Measurements from ENCODE around the gene LRRC8D. TPM values are rescaled to one million over a fixed set of nuclear protein-coding genes. Genes with fewer than 3 reads are reported as not detected.

LRRC8D gene
- total and polyA plus RNA-seq, 9 of the 15 experiments (the other 6 are each of a cell fraction or from before 2014, with no cell fraction given): 3.4 to 53.9 (median 15.9) TPM

DNA sequence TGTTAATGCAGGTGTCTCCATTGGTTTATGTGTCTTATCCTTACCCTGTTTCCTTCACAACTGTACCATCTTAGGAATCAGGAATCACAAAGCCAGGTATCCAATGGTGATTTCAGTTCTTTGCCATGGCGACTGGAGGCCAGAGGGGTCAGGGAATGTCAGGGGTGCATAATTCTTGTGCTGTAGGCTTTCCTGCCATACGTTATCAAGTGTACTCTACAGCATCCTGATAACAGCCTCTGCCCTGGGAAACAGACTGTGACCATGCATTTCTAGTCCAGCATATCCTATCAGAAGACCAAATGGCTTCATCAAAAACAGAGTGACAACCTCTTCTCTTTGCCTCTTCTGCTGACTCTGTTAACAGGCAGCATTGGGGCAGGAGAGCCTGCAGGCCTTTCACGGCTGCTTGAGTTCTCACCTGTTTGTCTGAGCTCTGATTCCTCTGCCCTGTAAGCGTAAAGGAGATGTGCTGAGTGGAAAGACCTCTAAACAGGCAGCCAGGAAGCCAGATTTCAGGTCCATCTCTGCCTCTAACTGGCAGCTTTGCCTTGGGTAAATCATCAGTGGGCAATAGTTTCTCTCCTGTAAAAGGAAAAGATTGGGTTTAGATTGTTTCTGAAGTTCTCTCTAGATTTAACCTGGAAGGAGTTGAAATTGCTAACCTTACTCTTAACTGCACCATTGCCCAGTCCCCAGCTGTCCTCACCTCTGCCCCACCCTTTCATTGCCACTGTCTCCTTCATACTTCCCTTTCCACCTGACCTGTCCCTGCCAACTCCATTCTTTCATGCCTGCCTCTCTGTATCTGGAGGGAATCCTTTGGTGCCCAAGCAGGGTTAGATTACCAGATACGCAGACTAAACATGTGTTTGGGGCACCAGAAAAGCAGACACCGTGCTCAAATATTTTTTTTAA, 80.2 kb downstream of the LRRC8D start (continued):
- TF ChIP-seq, protein P1, sequence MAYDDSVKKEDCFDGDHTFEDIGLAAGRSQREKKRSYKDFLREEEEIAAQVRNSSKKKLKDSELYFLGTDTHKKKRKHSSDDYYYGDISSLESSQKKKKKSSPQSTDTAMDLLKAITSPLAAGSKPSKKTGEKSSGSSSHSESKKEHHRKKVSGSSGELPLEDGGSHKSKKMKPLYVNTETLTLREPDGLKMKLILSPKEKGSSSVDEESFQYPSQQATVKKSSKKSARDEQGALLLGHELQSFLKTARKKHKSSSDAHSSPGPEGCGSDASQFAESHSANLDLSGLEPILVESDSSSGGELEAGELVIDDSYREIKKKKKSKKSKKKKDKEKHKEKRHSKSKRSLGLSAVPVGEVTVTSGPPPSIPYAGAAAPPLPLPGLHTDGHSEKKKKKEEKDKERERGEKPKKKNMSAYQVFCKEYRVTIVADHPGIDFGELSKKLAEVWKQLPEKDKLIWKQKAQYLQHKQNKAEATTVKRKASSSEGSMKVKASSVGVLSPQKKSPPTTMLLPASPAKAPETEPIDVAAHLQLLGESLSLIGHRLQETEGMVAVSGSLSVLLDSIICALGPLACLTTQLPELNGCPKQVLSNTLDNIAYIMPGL (CRISPR knock-in tag; IDR thresholded peaks at IDR 0.05): no peak
- TF ChIP-seq ZNF589 (CRISPR knock-in tag; IDR thresholded peaks at IDR 0.05; ENCODE audit: low read depth) (no peak), CBX2 (IDR thresholded peaks at IDR 0.05; ENCODE audit: insufficient read depth, low read length, poor library complexity, severe bottlenecking) (no peak), MCM2 (IDR thresholded peaks at IDR 0.05; ENCODE audit: low read depth) (no peak), HDAC6 (IDR thresholded peaks at IDR 0.05; ENCODE audit: low read depth, low read length) (no peak), BACH1 (tag; IDR thresholded peaks at IDR 0.05) (no peak), ZNF197 (CRISPR knock-in tag; IDR thresholded peaks at IDR 0.05; ENCODE audit: low read depth) (no peak), POLR2B (IDR thresholded peaks at IDR 0.05; ENCODE audit: low read depth, partially characterized antibody) (no peak), ZC3H8 (IDR thresholded peaks at IDR 0.05) (no peak), EZH2 (IDR thresholded peaks at IDR 0.05; ENCODE audit: borderline replicate concordance, low read depth, low read length) (no peak), TBL1XR1 (IDR thresholded peaks at IDR 0.05; ENCODE audit: low read length in 2 of 2) (0 out of 4 replicates have a peak, but pooled peaks of 1 of the 2 experiments have one; percentile 31), CBX5 (IDR thresholded peaks at IDR 0.05; ENCODE audit: borderline replicate concordance, low read depth) (no peak), RBM17 (IDR thresholded peaks at IDR 0.05; ENCODE audit: borderline replicate concordance, low read depth, low read length) (no peak), DIDO1 (tag; IDR thresholded peaks at IDR 0.05; ENCODE audit: low read depth) (no peak), TBP (optimal IDR thresholded peaks at IDR 0.05; ENCODE audit: low read depth, low read length) (peak; percentile 30), SMARCE1 (IDR thresholded peaks at IDR 0.05) (no peak; the same call in 1 of the 2 replicates), STAT5B (CRISPR knock-in tag; IDR thresholded peaks at IDR 0.05) (no peak), FOS (IDR thresholded peaks at IDR 0.05; ENCODE audit: extremely low read depth, insufficient read length) (no peak)
- TF ChIP-seq, protein P2, sequence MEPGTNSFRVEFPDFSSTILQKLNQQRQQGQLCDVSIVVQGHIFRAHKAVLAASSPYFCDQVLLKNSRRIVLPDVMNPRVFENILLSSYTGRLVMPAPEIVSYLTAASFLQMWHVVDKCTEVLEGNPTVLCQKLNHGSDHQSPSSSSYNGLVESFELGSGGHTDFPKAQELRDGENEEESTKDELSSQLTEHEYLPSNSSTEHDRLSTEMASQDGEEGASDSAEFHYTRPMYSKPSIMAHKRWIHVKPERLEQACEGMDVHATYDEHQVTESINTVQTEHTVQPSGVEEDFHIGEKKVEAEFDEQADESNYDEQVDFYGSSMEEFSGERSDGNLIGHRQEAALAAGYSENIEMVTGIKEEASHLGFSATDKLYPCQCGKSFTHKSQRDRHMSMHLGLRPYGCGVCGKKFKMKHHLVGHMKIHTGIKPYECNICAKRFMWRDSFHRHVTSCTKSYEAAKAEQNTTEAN (CRISPR knock-in tag; IDR thresholded peaks at IDR 0.05): no peak
- TF ChIP-seq, protein P3, sequence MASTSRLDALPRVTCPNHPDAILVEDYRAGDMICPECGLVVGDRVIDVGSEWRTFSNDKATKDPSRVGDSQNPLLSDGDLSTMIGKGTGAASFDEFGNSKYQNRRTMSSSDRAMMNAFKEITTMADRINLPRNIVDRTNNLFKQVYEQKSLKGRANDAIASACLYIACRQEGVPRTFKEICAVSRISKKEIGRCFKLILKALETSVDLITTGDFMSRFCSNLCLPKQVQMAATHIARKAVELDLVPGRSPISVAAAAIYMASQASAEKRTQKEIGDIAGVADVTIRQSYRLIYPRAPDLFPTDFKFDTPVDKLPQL (IDR thresholded peaks at IDR 0.05; ENCODE audit: extremely low read depth, insufficient read length): no peak
- TF ChIP-seq, protein P4, sequence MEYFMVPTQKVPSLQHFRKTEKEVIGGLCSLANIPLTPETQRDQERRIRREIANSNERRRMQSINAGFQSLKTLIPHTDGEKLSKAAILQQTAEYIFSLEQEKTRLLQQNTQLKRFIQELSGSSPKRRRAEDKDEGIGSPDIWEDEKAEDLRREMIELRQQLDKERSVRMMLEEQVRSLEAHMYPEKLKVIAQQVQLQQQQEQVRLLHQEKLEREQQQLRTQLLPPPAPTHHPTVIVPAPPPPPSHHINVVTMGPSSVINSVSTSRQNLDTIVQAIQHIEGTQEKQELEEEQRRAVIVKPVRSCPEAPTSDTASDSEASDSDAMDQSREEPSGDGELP (CRISPR knock-in tag; IDR thresholded peaks at IDR 0.05; ENCODE audit: borderline replicate concordance): no peak
- TF ChIP-seq, protein P5, sequence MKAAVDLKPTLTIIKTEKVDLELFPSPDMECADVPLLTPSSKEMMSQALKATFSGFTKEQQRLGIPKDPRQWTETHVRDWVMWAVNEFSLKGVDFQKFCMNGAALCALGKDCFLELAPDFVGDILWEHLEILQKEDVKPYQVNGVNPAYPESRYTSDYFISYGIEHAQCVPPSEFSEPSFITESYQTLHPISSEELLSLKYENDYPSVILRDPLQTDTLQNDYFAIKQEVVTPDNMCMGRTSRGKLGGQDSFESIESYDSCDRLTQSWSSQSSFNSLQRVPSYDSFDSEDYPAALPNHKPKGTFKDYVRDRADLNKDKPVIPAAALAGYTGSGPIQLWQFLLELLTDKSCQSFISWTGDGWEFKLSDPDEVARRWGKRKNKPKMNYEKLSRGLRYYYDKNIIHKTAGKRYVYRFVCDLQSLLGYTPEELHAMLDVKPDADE (conservative IDR thresholded peaks at IDR 0.05; ENCODE audit: control insufficient read depth, low read depth, low read length): no peak
